Transverse colon (tissue), 4 donors: Measurements from ENCODE around the gene NCBP1. TPM values are rescaled to one million over a fixed set of nuclear protein-coding genes. Genes with fewer than 3 reads are reported as not detected.

Source experiments
- DNase-seq: peaks from one replicate; pipeline ENCODE4 v3.0.0-alpha.2; 2019
- H3K27ac ChIP-seq, 4 donors: fragments of 200-600 bp; sonication (generic); 2 replicates each; pipeline ENCODE4 v1.5.1; 2016 to 2018; ENCODE audit warnings: inconsistent platforms in 4 of 4
- H3K27me3 ChIP-seq: fragments of 200-600 bp; sonication (generic); 2 replicates; pipeline ENCODE4 v1.5.1; 2017; ENCODE audit warnings: inconsistent platforms
- H3K36me3 ChIP-seq, 4 donors: fragments of 200-600 bp; sonication (generic); 2 replicates each; pipeline ENCODE4 v1.5.1; 2017 to 2019; ENCODE audit warnings: inconsistent platforms in 4 of 4
- H3K4me1 ChIP-seq, 4 donors: fragments of 200-600 bp; sonication (generic); 2 replicates each; pipeline ENCODE4 v1.5.1; 2017 to 2020; ENCODE audit warnings: inconsistent platforms in 4 of 4
- H3K4me3 ChIP-seq, 4 donors: fragments of 200-600 bp; sonication (generic); 1 replicate in 1 of 4; 2 replicates in 3 of 4; pipeline versions ENCODE4 v1.5.1 to v1.6.1; 2017 to 2019; ENCODE audit warnings: inconsistent platforms in 4 of 4
- H3K9me3 ChIP-seq, 2 donors: fragments of 200-600 bp; sonication (generic); 2 replicates each; pipeline ENCODE4 v1.5.1; 2017 to 2019; ENCODE audit warnings: inconsistent platforms in 2 of 2
- EP300 ChIP-seq: sonication (generic); formaldehyde crosslinking; IDR thresholded peaks from one replicate; pipeline ENCODE4 v1.6.1; 2017; ENCODE audit warnings: antibody characterized with exemption, low read depth
- POLR2A ChIP-seq: fragments of 450-650 bp; IDR thresholded peaks from one replicate; pipeline ENCODE4 v1.6.1; 2016; ENCODE audit warnings: antibody characterized with exemption, mild to moderate bottlenecking, moderate library complexity
- POLR2AphosphoS5 ChIP-seq, 3 donors: sonication (generic); formaldehyde crosslinking; IDR thresholded peaks; one replicate each; pipeline ENCODE4 v1.6.1; 2016; ENCODE audit warnings: antibody characterized with exemption in 3 of 3
- WGBS, 2 donors: methylation state at CpG; one replicate each; pipeline ENCODE4 v1.1.5; 2018; ENCODE audit warnings: low coverage in 1 of 2; 5-methylcytosine and 5-hydroxymethylcytosine counted together
- in situ Hi-C, 4 donors: fragments of 200-750 bp; cut with MboI; loops; one replicate each; pipeline versions ENCODE4 v1.15.0 to v1.15.1; 2017; ENCODE audit warnings: low sequenced_read_pairs in 3 of 4, low pct_ligation_motif_present in 1 of 4, low pct_unique_long_range_greater_than_20kb in 1 of 4
- intact Hi-C: fragments of 100-400 bp; cut with DNase I; formaldehyde crosslinking; loops from one replicate; pipeline ENCODE4 v1.15.1; 2023; ENCODE audit warnings: low total_unique reads
- total RNA-seq, 4 donors: library from RNA; depleted of rRNA; stranded (reverse); fragments of >200 nt; gene quantifications; one replicate each; pipeline ENCODE4 v1.1.0, GENCODE V29; 2016
- TF ChIP-seq, protein P1 (sequence below), 5 experiments: fragments of 200-600 bp in 3 of 5; fragments of 450-650 bp in 2 of 5; sonication (generic) in 3 of 5; IDR thresholded peaks; 1 replicate in 2 of 5; 2 replicates in 3 of 5; pipeline ENCODE4 v1.5.1; 2016 to 2017; ENCODE audit warnings: antibody characterized with exemption in 5 of 5, inconsistent platforms in 3 of 5, mild to moderate bottlenecking in 2 of 5, moderate library complexity in 1 of 5

Gene NCBP1
- total RNA-seq, 4 donors from 2014 or later: 24.6 to 40.4 (median 30.6) TPM

DNA sequence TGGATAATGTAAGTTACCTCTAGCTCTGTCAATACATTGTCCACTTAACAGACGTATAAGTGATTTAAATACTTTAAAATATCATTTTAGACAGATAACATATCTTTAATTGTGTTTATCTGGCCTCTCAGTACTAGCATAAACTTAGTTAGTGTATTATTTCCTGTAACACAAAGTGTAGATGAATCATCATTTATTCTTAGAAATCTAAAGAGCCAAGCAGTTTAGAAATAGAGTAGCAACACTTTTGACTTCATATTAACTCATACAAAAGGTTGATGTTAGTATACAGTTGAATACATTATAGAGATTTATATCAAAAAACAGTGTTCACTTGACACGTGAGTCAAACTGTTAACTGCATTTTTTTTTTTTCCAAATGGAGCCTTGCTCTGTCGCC, 18.0 kb downstream of the NCBP1 start:
- Histone ChIP-seq H3K4me1 (no peaks in the 10 kb centered on the region), H3K9me3 (no peaks in the 10 kb centered on the region), H3K27me3 (no peaks in the 10 kb centered on the region), H3K27ac (no peak overlapping the region), H3K36me3 (peaks cover 0 to 73% (median 35%) of the 10 kb centered on the region in 4 donors), H3K4me3 (no peak overlapping the region)
- intact Hi-C loops (no loop called here), in situ Hi-C loops (no loop called here)
- 73 to 83% methylated on average over 2 to 3 of the region's 3 CpGs for WGBS, 2 donors
- TF ChIP-seq EP300 (no peak), POLR2A (no peak), POLR2AphosphoS5 (IDR thresholded peaks at IDR 0.05) (no peak)
- TF ChIP-seq, protein P1, sequence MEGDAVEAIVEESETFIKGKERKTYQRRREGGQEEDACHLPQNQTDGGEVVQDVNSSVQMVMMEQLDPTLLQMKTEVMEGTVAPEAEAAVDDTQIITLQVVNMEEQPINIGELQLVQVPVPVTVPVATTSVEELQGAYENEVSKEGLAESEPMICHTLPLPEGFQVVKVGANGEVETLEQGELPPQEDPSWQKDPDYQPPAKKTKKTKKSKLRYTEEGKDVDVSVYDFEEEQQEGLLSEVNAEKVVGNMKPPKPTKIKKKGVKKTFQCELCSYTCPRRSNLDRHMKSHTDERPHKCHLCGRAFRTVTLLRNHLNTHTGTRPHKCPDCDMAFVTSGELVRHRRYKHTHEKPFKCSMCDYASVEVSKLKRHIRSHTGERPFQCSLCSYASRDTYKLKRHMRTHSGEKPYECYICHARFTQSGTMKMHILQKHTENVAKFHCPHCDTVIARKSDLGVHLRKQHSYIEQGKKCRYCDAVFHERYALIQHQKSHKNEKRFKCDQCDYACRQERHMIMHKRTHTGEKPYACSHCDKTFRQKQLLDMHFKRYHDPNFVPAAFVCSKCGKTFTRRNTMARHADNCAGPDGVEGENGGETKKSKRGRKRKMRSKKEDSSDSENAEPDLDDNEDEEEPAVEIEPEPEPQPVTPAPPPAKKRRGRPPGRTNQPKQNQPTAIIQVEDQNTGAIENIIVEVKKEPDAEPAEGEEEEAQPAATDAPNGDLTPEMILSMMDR (IDR thresholded peaks at IDR 0.05): no peak
- no peak for DNase-seq

- in situ Hi-C loops: no loop called here
- DNase-seq: no peak
- H3K36me3 ChIP-seq: peaks cover 0 to 78% (median 38%) of the 10 kb centered on the region in 4 donors
- H3K4me3 ChIP-seq: no peak overlapping the region
- no peaks in the 10 kb centered on the region for H3K4me1 ChIP-seq
- TF ChIP-seq, protein P1 (IDR thresholded peaks at IDR 0.05): no peak
- TF ChIP-seq POLR2AphosphoS5 (IDR thresholded peaks at IDR 0.05) (no peak), EP300 (no peak), POLR2A (no peak)
- no peaks in the 10 kb centered on the region for H3K9me3 ChIP-seq
- intact Hi-C loops: no loop called here
- no peak overlapping the region for H3K27ac ChIP-seq
- H3K27me3 ChIP-seq: no peaks in the 10 kb centered on the region
- 74 to 83% methylated on average over 1 of the region's 1 CpG for WGBS, 2 donors
These were observed 25.1 kb downstream of the NCBP1 start for GRCh38 chr9:97658707-97659106.

GRCh38 chr9:97659771-97660170, 26.1 kb downstream of the NCBP1 start:
- TF ChIP-seq, protein P1 (IDR thresholded peaks at IDR 0.05): no peak
- TF ChIP-seq POLR2A (no peak), EP300 (no peak), POLR2AphosphoS5 (IDR thresholded peaks at IDR 0.05) (no peak)
- Histone ChIP-seq H3K9me3 (no peaks in the 10 kb centered on the region), H3K36me3 (peaks cover 0 to 78% (median 39%) of the 10 kb centered on the region in 4 donors), H3K27me3 (no peaks in the 10 kb centered on the region), H3K4me3 (no peak overlapping the region), H3K27ac (peak overlapping the region in 1 of 4 donors; percentile 25), H3K4me1 (no peaks in the 10 kb centered on the region)
- WGBS, 2 donors: 89% methylated on average over 2 to 3 of the region's 3 CpGs
- intact Hi-C loops (no loop called here), in situ Hi-C loops (no loop called here)
- DNase-seq: no peak

GRCh38 chr9:97660340-97660739, 26.7 kb downstream of the NCBP1 start:
- intact Hi-C loops (no loop called here), in situ Hi-C loops (no loop called here)
- peaks cover 0 to 77% (median 38%) of the 10 kb centered on the region in 4 donors for H3K36me3 ChIP-seq
- H3K4me1 ChIP-seq: no peaks in the 10 kb centered on the region
- H3K27me3 ChIP-seq: no peaks in the 10 kb centered on the region
- H3K4me3 ChIP-seq: no peak overlapping the region
- peak overlapping the region in 1 of 4 donors; percentile 25 for H3K27ac ChIP-seq
- H3K9me3 ChIP-seq: no peaks in the 10 kb centered on the region
- 74 to 83% methylated on average over 5 of the region's 5 CpGs for WGBS, 2 donors
- TF ChIP-seq EP300: no peak
- no peak for TF ChIP-seq POLR2A
- TF ChIP-seq, protein P1 (IDR thresholded peaks at IDR 0.05): no peak
- no peak for TF ChIP-seq POLR2AphosphoS5 (IDR thresholded peaks at IDR 0.05)
- no peak for DNase-seq
